22Rv1 (cell line): ENCODE results near the gene SLC6A3.

ENCODE experiments used
- H3K27ac ChIP-seq: fragments of 450-650 bp; 2 replicates; pipeline ENCODE4 v1.5.1; 2017
- CTCF ChIP-seq: fragments of 450-650 bp; IDR thresholded peaks from 2 replicates; pipeline ENCODE4 v1.5.1; 2017; ENCODE audit warnings: mild to moderate bottlenecking
- ZFX ChIP-seq: fragments of 450-650 bp; IDR thresholded peaks from 2 replicates; pipeline ENCODE4 v1.6.1; 2017; ENCODE audit warnings: antibody characterized with exemption, borderline replicate concordance

SLC6A3 gene

GRCh38 chr5:1346627-1347440 is 98.4 kb downstream of the SLC6A3 start:
- TF ChIP-seq CTCF = no peak
- H3K27ac ChIP-seq = no peak overlapping the region

- TF ChIP-seq ZFX (no peak), CTCF (no peak)
- H3K27ac ChIP-seq = no peak overlapping the region
These were observed 99.2 kb downstream of the SLC6A3 start for GRCh38 chr5:1345876-1346626.

GRCh38 chr5:1344975-1345838 is 100.0 kb downstream of the SLC6A3 start, which contains the start of gene CLPTM1L:
Gene CLPTM1L, minus strand, starts transcription at chr5:1345099. Its CDS starts 258 bp downstream, at chr5:1344841.
- TF ChIP-seq CTCF (no peak), ZFX (no peak)
- peak within 1 kb of the TSS; percentile 57 for H3K27ac ChIP-seq

GRCh38 chr5:1343931-1344901 is 101.0 kb downstream of the SLC6A3 start:
- peak overlapping the region; percentile 57 for H3K27ac ChIP-seq
- no peak for TF ChIP-seq ZFX
- no peak for TF ChIP-seq CTCF

- no peak for TF ChIP-seq CTCF
- TF ChIP-seq ZFX = no peak
- no peak overlapping the region for H3K27ac ChIP-seq
These were observed 101.9 kb downstream of the SLC6A3 start for GRCh38 chr5:1343315-1343751.
